Right cardiac atrium (tissue), 5 donors: ENCODE results near the gene ME2. TPM values are rescaled to one million over a fixed set of nuclear protein-coding genes. Genes with fewer than 3 reads are reported as not detected.
"Not testable (repeated sequence)": the region's sequence is repeated elsewhere in the genome, so short reads cannot be mapped to it uniquely, and the experiment has no call there.

ENCODE experiments used
- ATAC-seq, 2 donors: fragments of 200-7000 bp; cut with Tn5 transposase; one replicate each; pipeline versions ENCODE4 v1.8.0 to v1.9.1; 2020; ENCODE audit warnings: moderate library complexity in 2 of 2, mild to moderate bottlenecking in 1 of 2
- DNase-seq, 3 donors: peaks; one replicate each; pipeline ENCODE4 v3.0.0-alpha.2; 2020
- H3K27ac ChIP-seq: one replicate; pipeline ENCODE4 v1.5.1; 2013; ENCODE audit warnings: mild to moderate bottlenecking, low read length, control low read depth, moderate library complexity
- H3K27me3 ChIP-seq: one replicate; pipeline ENCODE4 v1.6.1; 2013; ENCODE audit not compliant: control insufficient read depth, insufficient read depth
- H3K4me1 ChIP-seq: one replicate; pipeline ENCODE4 v1.6.1; 2013; ENCODE audit warnings: low read length; ENCODE audit not compliant: control insufficient read depth, insufficient read depth
- H3K4me3 ChIP-seq: one replicate; pipeline ENCODE4 v1.5.1; 2013; ENCODE audit warnings: low read length, control low read depth
- H3K9me3 ChIP-seq: one replicate; pipeline ENCODE4 v1.6.1; 2013; ENCODE audit warnings: low read length; ENCODE audit not compliant: control insufficient read depth
- whole genome bisulfite sequencing: extraction: QIAGEN DNeasy Blood & Tissue Kit; methylation state at CpG from one replicate; pipeline ENCODE4 v1.1.7; 2013; 5-methylcytosine and 5-hydroxymethylcytosine counted together
- intact Hi-C, 4 donors: fragments of 100-400 bp; cut with DNase I; formaldehyde crosslinking; loops; one replicate each; pipeline versions ENCODE4 v1.11.0 to v1.14.0; 2022 to 2023
- polyA plus RNA-seq: library from polyadenylated mRNA; stranded (reverse); fragments of 200-250 nt; gene quantifications from one replicate; pipeline ENCODE4 v1.2.3, GENCODE V29; 2013
- total RNA-seq, 4 donors: library from RNA; stranded (reverse); fragmentation: NEBNext Ultra II Directional; extraction: Animal tissue kit (Norgen Biotek cat#: 25700); gene quantifications; one replicate each; pipeline ENCODE4 v1.2.1, GENCODE V29; 2021
- donor health status: healthy with polysubstance abuse.
- donor health status: DM: no; HTN: yes; CAD: no.
- donor health status: DM: no; HTN: no; CAD: no.
- donor health status: DM: no; HTN: yes; CAD: no; lungs with severe emphysema.
- donor health status: DM: yes; HTN: yes; CAD: no.

The ME2 gene
- total and polyA plus RNA-seq, 5 donors = 91.0 to 126 (median 117) TPM

- Histone ChIP-seq H3K4me1 (peaks cover under 1% of the 10 kb centered on the region), H3K4me3 (no peak overlapping the region), H3K27ac (peak overlapping the region; percentile 50), H3K9me3 (no peaks in the 10 kb centered on the region), H3K27me3 (no peaks in the 10 kb centered on the region)
- ATAC-seq (no peak), DNase-seq (no peak)
- WGBS = 76% methylated on average over 3 of the region's 3 CpGs
- intact Hi-C loops = no loop called here
Observed at GRCh38 chr18:50844960-50845359, 34.0 kb upstream of the ME2 start.

- ATAC-seq (no peak), DNase-seq (no peak)
- Histone ChIP-seq H3K9me3 (no peaks in the 10 kb centered on the region), H3K4me1 (no peaks in the 10 kb centered on the region), H3K27ac (peak overlapping the region; percentile 8), H3K4me3 (no peak overlapping the region), H3K27me3 (no peaks in the 10 kb centered on the region)
- 51% methylated on average over 4 of the region's 4 CpGs for WGBS
- intact Hi-C loops = no loop called here
Observed at GRCh38 chr18:50847192-50847591, 31.7 kb upstream of the ME2 start.

- H3K4me1 ChIP-seq = no peaks in the 10 kb centered on the region
- H3K27me3 ChIP-seq = no peaks in the 10 kb centered on the region
- intact Hi-C loops = no loop called here
- peak; percentile 43 to 61 for ATAC-seq
- no peak overlapping the region for H3K4me3 ChIP-seq
- WGBS = 58% methylated on average over 7 of the region's 7 CpGs
- H3K9me3 ChIP-seq = no peaks in the 10 kb centered on the region
- no peak overlapping the region for H3K27ac ChIP-seq
- DNase-seq = peak in 1 of 3 donors; percentile 50
Observed at GRCh38 chr18:50848061-50848551, 30.8 kb upstream of the ME2 start.

GRCh38 chr18:50848991-50849390, 29.9 kb upstream of the ME2 start:
- 80% methylated on average over 1 of the region's 1 CpG for WGBS
- H3K27ac ChIP-seq = no peak overlapping the region
- no peak for DNase-seq

GRCh38 chr18:50849419-50849821, 29.5 kb upstream of the ME2 start:
- WGBS = 35% methylated on average over 3 of the region's 3 CpGs

More at GRCh38 chr18:50848991-50849390, 29.9 kb upstream of the ME2 start:
- H3K4me1 ChIP-seq = no peaks in the 10 kb centered on the region
- no peaks in the 10 kb centered on the region for H3K9me3 ChIP-seq
- intact Hi-C loops = no loop called here
- no peaks in the 10 kb centered on the region for H3K27me3 ChIP-seq
- H3K4me3 ChIP-seq = no peak overlapping the region
- ATAC-seq = no peak

GRCh38 chr18:50850307-50851065, 28.4 kb upstream of the ME2 start:
- DNase-seq = no peak
- Histone ChIP-seq H3K4me3 (no peak overlapping the region), H3K9me3 (no peaks in the 10 kb centered on the region), H3K4me1 (no peaks in the 10 kb centered on the region), H3K27me3 (no peaks in the 10 kb centered on the region), H3K27ac (no peak overlapping the region)
- no peak for ATAC-seq
- WGBS = 97% methylated on average over 5 of the region's 5 CpGs
- intact Hi-C loops = no loop called here

More at GRCh38 chr18:50849419-50849821, 29.5 kb upstream of the ME2 start:
- H3K4me3 ChIP-seq = no peak overlapping the region
- H3K27ac ChIP-seq = no peak overlapping the region
- no peaks in the 10 kb centered on the region for H3K4me1 ChIP-seq
- no peaks in the 10 kb centered on the region for H3K27me3 ChIP-seq
- ATAC-seq (no peak), DNase-seq (no peak)
- intact Hi-C loops = no loop called here
- H3K9me3 ChIP-seq = no peaks in the 10 kb centered on the region

- WGBS = 57% methylated on average over 6 of the region's 6 CpGs
- Histone ChIP-seq H3K4me3 (no peak overlapping the region), H3K27me3 (no peaks in the 10 kb centered on the region), H3K9me3 (no peaks in the 10 kb centered on the region), H3K4me1 (no peaks in the 10 kb centered on the region), H3K27ac (no peak overlapping the region)
- ATAC-seq = peak; percentile 66 to 69
- peak in 2 of 3 donors; percentile 28 to 50 for DNase-seq
- intact Hi-C loops = no loop called here
Observed at GRCh38 chr18:50853863-50854271, 25.1 kb upstream of the ME2 start.

- DNase-seq = no peak
- Histone ChIP-seq H3K9me3 (no peaks in the 10 kb centered on the region), H3K27me3 (no peaks in the 10 kb centered on the region), H3K4me3 (no peak overlapping the region), H3K27ac (no peak overlapping the region), H3K4me1 (no peaks in the 10 kb centered on the region)
- WGBS = 86% methylated on average over 13 of the region's 13 CpGs
- intact Hi-C loops = no loop called here
- ATAC-seq = no peak
Observed at GRCh38 chr18:50855976-50856757, 22.8 kb upstream of the ME2 start.

- DNase-seq, H3K27ac ChIP-seq, H3K9me3 ChIP-seq, H3K4me1 ChIP-seq, H3K4me3 ChIP-seq, ATAC-seq, H3K27me3 ChIP-seq, intact Hi-C loops: not testable (repeated sequence)
- 57% methylated on average over 5 of the region's 5 CpGs for WGBS
Observed at GRCh38 chr18:50857166-50857565, 21.8 kb upstream of the ME2 start.

GRCh38 chr18:50857694-50858093, 21.2 kb upstream of the ME2 start:
- H3K4me1 ChIP-seq = no peaks in the 10 kb centered on the region

More at GRCh38 chr18:50857694-50858093, 21.2 kb upstream of the ME2 start:
- ATAC-seq = no peak
- intact Hi-C loops = no loop called here
- DNase-seq = no peak
- Histone ChIP-seq H3K27me3 (no peaks in the 10 kb centered on the region), H3K9me3 (no peaks in the 10 kb centered on the region), H3K27ac (no peak overlapping the region), H3K4me3 (no peak overlapping the region)
- 73% methylated on average over 3 of the region's 3 CpGs for WGBS
